ENCODE measurements around the gene GADD45A.
A peak's percentile ranks its signal among the peaks of the same experiment; 100 is the strongest.

Gene GADD45A

DNA sequence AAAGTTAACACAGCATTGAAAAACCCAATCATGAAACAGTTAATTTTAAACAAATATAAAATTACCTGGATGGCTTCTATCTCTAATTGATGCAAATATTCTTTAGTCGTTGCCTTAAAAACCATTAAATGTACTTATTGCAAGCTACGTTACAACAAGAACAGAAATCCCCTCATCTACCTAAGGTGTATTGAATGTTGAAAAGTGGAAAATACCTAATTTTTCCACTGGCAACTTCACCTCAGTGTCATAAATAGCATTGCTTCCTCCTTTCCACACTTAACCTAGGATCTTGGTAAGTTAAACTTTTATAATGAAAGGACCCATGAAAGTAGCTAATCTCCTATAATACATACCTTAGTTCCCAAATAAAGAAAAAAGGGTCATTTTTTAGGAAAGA, 5.4 kb downstream of the GADD45A start:
- peaks cover 12% of the 10 kb centered on the region for H3K4me1 ChIP-seq (ENCODE audit: control insufficient read depth, insufficient read depth, low read length)

DNA sequence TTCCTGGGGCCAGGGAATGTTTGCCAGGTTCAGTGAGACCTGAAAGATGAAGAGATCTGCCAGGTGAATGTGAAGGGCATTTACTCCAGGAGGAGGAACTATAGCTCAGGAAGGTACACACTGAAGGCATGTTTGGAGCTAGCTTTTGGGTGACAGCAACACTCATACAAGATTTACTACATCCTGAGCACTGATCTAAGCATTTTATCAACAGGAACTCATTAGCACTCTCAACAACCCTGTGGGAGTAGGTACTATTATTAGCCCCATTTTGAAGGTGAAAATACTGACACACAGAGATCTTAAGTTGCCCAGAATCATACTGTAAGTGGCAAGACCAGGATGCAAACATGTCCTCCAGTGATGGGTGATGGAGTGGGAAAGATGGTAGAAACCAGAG, 6.7 kb downstream of the GADD45A start:
- Histone ChIP-seq H3K4me1 (ENCODE audit: control insufficient read depth, insufficient read depth, low read length) (peaks cover 12% of the 10 kb centered on the region), H3K9me3 (replicated peaks; ENCODE audit: low read length) (no peaks in the 10 kb centered on the region), H3K4me3 (ENCODE audit: low read length) (no peak overlapping the region), H3K4me2 (ENCODE audit: low read length) (no peak overlapping the region), H3K9ac (ENCODE audit: low read depth, low read length) (no peak overlapping the region), H3K36me3 (ENCODE audit: insufficient read depth, low read length) (peaks cover 26% of the 10 kb centered on the region), H3K27me3 (ENCODE audit: control insufficient read depth, insufficient read depth, low read length) (no peaks in the 10 kb centered on the region)

More for the DNA sequence above, 5.4 kb downstream of the GADD45A start:
- no peak overlapping the region for H3K4me3 ChIP-seq (ENCODE audit: low read length)
- H3K36me3 ChIP-seq (ENCODE audit: insufficient read depth, low read length) = peaks cover 31% of the 10 kb centered on the region
- no peaks in the 10 kb centered on the region for H3K27me3 ChIP-seq (ENCODE audit: control insufficient read depth, insufficient read depth, low read length)
- H3K9ac ChIP-seq (ENCODE audit: low read depth, low read length) = no peak overlapping the region
- H3K9me3 ChIP-seq (replicated peaks; ENCODE audit: low read length) = no peaks in the 10 kb centered on the region
- H3K4me2 ChIP-seq (ENCODE audit: low read length) = no peak overlapping the region

DNA sequence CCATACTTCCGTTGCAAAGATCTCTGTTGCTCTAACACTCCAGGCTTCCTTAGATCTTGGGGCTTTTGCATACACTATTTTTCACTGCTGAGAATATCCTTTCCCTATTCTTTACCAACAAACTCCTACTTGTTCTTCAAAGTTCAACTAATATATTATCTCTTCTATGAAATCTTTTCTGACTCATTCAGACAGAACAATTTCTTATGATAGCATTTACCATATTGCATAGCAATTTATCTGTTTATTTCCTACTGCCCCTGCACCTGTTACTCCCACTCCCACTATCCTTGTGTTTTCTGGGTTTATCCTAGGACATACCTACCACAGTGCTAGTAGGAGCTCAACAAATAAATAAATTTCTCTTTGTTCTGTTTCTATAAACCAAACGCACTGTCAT, 11.0 kb downstream of the GADD45A start:
- Histone ChIP-seq H3K9ac (ENCODE audit: low read depth, low read length) (no peak overlapping the region), H3K4me1 (ENCODE audit: control insufficient read depth, insufficient read depth, low read length) (no peaks in the 10 kb centered on the region)

DNA sequence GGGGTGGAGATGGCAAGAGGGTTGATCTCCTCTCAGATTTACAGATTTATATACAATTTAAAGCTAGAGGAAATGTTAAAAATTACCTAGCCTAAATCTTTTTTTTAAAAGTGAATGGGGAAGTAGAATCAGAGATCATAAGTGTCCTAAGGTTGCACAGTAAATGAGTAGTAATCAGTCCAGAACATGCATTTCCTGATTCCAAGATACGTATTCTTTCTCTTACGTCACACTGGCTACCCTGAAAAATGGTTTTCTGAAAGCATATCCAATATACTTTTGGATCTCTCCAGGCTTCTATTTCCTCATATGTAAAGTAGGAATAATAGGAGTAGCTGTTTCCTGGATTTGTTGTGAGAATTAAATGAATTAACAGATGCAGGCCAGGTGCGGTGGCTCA, 11.7 kb downstream of the GADD45A start:
- Histone ChIP-seq H3K27me3 (ENCODE audit: control insufficient read depth, insufficient read depth, low read length) (no peaks in the 10 kb centered on the region), H3K4me1 (ENCODE audit: control insufficient read depth, insufficient read depth, low read length) (no peaks in the 10 kb centered on the region), H3K36me3 (ENCODE audit: insufficient read depth, low read length) (peaks cover 15% of the 10 kb centered on the region), H3K9me3 (replicated peaks; ENCODE audit: low read length) (no peaks in the 10 kb centered on the region), H3K4me3 (ENCODE audit: low read length) (no peak overlapping the region), H3K4me2 (ENCODE audit: low read length) (no peak overlapping the region), H3K9ac (ENCODE audit: low read depth, low read length) (no peak overlapping the region)

More for the DNA sequence above, 11.0 kb downstream of the GADD45A start:
- Histone ChIP-seq H3K27me3 (ENCODE audit: control insufficient read depth, insufficient read depth, low read length) (no peaks in the 10 kb centered on the region), H3K9me3 (replicated peaks; ENCODE audit: low read length) (no peaks in the 10 kb centered on the region), H3K36me3 (ENCODE audit: insufficient read depth, low read length) (peaks cover 8% of the 10 kb centered on the region), H3K4me2 (ENCODE audit: low read length) (no peak overlapping the region), H3K4me3 (ENCODE audit: low read length) (no peak overlapping the region)

DNA sequence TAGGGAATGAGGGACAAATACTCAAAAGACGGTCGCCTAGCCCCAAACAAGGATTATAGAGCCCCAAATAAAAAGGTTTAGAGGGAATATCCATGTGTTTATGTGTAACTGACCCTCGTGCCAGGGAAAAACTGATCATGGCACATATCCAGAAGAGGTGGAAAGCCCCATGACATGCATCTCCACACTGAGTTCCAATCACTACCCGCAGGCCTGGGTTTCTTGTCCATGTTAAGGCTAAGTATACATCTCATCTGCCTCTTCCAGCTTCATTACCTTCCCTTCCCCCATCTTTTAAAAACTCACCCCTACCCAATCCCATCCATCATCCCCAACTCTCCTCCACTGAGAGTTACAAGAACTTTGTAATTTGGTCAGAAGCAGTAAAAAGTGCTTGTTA, 15.2 kb downstream of the GADD45A start:
- H3K27me3 ChIP-seq (ENCODE audit: control insufficient read depth, insufficient read depth, low read length) = no peaks in the 10 kb centered on the region
- no peak overlapping the region for H3K9ac ChIP-seq (ENCODE audit: low read depth, low read length)
- peaks cover 36% of the 10 kb centered on the region for H3K36me3 ChIP-seq (ENCODE audit: insufficient read depth, low read length)
- H3K4me2 ChIP-seq (ENCODE audit: low read length) = no peak overlapping the region
- peaks cover 2% of the 10 kb centered on the region for H3K4me1 ChIP-seq (ENCODE audit: control insufficient read depth, insufficient read depth, low read length)
- H3K9me3 ChIP-seq (replicated peaks; ENCODE audit: low read length) = no peaks in the 10 kb centered on the region
- no peak overlapping the region for H3K4me3 ChIP-seq (ENCODE audit: low read length)

DNA sequence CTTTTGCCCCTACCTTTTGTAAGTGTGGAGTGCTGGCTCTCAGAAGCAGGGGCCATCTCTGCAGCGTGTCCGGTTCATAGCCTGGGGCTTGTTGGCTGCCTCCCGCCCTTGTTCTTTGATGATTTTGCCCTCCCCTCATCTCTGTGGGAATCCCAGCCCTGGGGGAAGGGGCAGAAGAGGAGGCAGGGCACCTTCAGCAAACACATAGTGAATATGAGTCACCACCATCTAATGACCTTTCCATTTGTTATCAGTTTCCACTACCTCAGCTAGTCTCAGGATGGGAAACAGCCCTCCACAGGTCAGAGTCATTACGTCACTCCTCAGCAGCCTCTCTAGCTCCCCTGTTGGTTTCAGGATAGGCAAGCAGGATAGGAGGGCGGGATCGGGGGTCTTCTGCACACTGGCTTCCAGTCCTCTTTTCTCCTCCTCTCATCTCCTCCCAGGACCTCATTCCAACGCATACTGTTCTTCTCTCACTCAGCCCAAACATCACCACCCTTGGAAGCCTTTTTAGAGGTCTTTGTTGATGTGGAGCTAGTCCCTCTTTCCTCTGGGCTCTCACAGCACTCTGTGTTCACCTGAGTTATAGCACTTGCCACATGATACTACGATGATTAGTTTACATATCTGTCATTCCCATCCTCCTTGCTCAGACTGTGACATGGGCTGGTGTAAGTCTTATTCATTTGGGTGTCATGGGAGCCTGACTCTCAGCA, 15.8 kb downstream of the GADD45A start:
- Histone ChIP-seq H3K9ac (ENCODE audit: low read depth, low read length) (no peak overlapping the region), H3K36me3 (ENCODE audit: insufficient read depth, low read length) (peaks cover 42% of the 10 kb centered on the region), H3K4me1 (ENCODE audit: control insufficient read depth, insufficient read depth, low read length) (peaks cover 2% of the 10 kb centered on the region), H3K4me3 (ENCODE audit: low read length) (no peak overlapping the region), H3K4me2 (ENCODE audit: low read length) (no peak overlapping the region), H3K27me3 (ENCODE audit: control insufficient read depth, insufficient read depth, low read length) (no peaks in the 10 kb centered on the region), H3K9me3 (replicated peaks; ENCODE audit: low read length) (no peaks in the 10 kb centered on the region)

DNA sequence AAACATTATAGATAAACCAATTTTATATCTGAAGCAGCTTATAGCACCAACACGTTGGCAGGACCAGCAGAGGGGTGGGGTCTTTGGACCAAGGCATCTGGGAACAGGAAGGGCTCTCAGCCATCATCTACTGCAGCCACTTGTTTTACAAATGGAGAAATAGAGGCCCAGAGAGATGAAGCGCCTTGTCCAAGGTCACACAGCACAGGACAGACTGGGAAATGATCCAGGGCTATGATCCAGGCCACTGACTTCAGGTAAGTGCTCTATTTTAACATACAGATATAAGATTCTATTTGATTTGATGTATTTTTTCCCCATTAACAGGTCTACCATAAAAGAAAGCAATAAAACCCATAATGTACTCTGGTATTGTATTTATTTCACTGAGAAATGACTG, 16.9 kb downstream of the GADD45A start:
- no peak overlapping the region for H3K4me2 ChIP-seq (ENCODE audit: low read length)
- no peaks in the 10 kb centered on the region for H3K27me3 ChIP-seq (ENCODE audit: control insufficient read depth, insufficient read depth, low read length)
- no peak overlapping the region for H3K4me3 ChIP-seq (ENCODE audit: low read length)
- H3K4me1 ChIP-seq (ENCODE audit: control insufficient read depth, insufficient read depth, low read length) = peaks cover 7% of the 10 kb centered on the region
- peaks cover 48% of the 10 kb centered on the region for H3K36me3 ChIP-seq (ENCODE audit: insufficient read depth, low read length)
- no peaks in the 10 kb centered on the region for H3K9me3 ChIP-seq (replicated peaks; ENCODE audit: low read length)
- H3K9ac ChIP-seq (ENCODE audit: low read depth, low read length) = no peak overlapping the region

DNA sequence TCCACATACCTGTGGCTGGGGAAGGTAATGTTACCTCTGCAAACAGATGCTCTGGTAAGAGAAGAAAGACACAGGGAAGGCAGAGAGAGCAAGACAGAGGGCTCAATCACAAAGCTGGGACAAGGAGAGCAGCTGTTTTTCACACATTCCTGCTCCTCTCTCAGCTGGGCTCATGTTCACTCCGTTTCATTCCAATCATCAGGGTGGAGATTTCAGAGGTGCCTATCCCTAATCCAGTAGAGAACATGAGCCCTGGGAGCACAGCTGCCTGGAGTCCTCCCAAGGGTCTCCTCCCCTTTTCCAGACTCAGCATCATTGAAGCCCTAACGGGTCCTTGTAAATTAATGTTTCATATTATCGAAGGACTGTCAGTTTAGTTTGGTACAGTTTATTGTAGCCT, 19.4 kb downstream of the GADD45A start:
- H3K4me2 ChIP-seq (ENCODE audit: low read length) = no peak overlapping the region
- peaks cover 31% of the 10 kb centered on the region for H3K4me1 ChIP-seq (ENCODE audit: control insufficient read depth, insufficient read depth, low read length)

DNA sequence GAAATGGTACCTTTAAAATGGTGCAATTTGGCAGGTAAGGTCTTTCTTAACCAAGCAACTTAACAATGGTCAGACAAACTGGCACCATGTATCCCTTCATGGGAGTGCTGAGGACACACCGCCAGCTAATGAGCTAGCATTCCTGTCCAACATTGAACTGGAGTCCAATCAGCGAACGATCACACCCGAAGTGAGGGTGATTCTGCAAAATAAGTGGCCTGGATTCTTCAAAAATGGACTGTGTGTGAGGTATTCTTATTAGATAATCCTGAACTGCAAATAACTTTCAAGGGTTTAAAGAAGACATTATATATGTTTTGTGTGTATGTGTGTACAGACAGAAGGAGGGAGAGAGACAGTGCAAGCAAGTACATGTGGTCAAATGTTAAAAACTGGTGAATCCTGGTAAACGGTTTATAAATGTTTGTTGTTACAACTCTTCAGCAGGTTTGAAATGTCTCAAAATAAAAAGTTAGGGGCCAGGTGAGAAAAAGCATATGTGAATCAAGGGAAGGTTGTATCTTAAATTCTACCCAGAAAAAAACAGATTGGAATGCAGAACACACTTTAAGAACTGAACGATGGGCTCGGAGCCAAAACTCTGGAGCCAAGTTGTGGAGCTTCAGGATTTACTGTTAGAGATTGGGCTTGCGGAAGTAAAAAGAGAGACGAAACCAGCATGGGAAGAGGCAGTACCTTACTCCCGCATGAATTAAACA, 20.9 kb downstream of the GADD45A start:
- no peak overlapping the region for H3K9ac ChIP-seq (ENCODE audit: low read depth, low read length)
- H3K4me3 ChIP-seq (ENCODE audit: low read length) = no peak overlapping the region
- H3K4me2 ChIP-seq (ENCODE audit: low read length) = no peak overlapping the region
- H3K4me1 ChIP-seq (ENCODE audit: control insufficient read depth, insufficient read depth, low read length) = peaks cover 42% of the 10 kb centered on the region
- no peaks in the 10 kb centered on the region for H3K27me3 ChIP-seq (ENCODE audit: control insufficient read depth, insufficient read depth, low read length)
- peaks cover 47% of the 10 kb centered on the region for H3K36me3 ChIP-seq (ENCODE audit: insufficient read depth, low read length)
- H3K9me3 ChIP-seq (replicated peaks; ENCODE audit: low read length) = no peaks in the 10 kb centered on the region

More for the DNA sequence above, 19.4 kb downstream of the GADD45A start:
- Histone ChIP-seq H3K9me3 (replicated peaks; ENCODE audit: low read length) (no peaks in the 10 kb centered on the region), H3K36me3 (ENCODE audit: insufficient read depth, low read length) (peaks cover 54% of the 10 kb centered on the region), H3K27me3 (ENCODE audit: control insufficient read depth, insufficient read depth, low read length) (no peaks in the 10 kb centered on the region), H3K9ac (ENCODE audit: low read depth, low read length) (no peak overlapping the region), H3K4me3 (ENCODE audit: low read length) (no peak overlapping the region)

DNA sequence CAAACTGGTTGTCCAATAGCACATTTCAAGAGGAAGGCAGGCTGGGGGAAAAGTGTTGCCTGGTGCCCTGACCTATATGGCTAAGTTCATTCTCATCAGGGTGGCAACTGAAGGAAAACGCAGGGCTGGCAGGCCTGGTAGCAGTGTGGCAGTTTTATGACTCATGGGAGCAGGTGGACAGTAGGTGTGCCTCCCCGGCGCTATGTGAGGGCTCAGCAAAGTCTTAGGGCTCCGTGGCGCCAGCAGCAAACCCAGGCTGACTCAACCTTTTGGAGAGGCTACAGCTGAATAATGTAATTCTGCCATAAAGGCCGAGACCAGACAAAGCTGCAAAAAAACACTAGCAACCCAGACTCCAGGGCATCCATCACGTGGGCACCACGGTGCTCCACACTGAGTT, 23.6 kb downstream of the GADD45A start:
- Histone ChIP-seq H3K4me2 (ENCODE audit: low read length) (peak overlapping the region; percentile 3), H3K9me3 (replicated peaks; ENCODE audit: low read length) (no peaks in the 10 kb centered on the region), H3K4me1 (ENCODE audit: control insufficient read depth, insufficient read depth, low read length) (peaks cover 67% of the 10 kb centered on the region), H3K4me3 (ENCODE audit: low read length) (no peak overlapping the region), H3K36me3 (ENCODE audit: insufficient read depth, low read length) (peaks cover 34% of the 10 kb centered on the region), H3K9ac (ENCODE audit: low read depth, low read length) (no peak overlapping the region), H3K27me3 (ENCODE audit: control insufficient read depth, insufficient read depth, low read length) (no peaks in the 10 kb centered on the region)

DNA sequence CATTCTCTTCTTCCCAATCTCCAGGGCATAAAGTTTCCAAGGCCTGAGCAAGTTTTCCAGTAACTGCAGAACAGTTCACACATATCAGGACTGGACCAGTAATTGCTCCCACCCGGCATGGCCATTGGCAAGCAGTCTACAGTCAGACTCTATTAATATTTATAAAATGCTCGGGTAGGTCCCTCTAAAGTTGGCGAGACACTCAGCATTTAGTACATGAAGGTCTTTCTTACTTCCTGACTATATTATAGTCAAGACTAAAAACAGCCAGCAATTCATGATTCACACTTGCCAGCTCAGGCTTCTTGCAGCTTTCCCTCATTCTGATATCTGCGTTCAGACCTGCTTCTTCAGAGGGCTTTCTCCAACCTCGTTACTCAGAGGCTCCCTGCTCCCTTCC, 25.4 kb downstream of the GADD45A start:
- peaks cover 75% of the 10 kb centered on the region for H3K4me1 ChIP-seq (ENCODE audit: control insufficient read depth, insufficient read depth, low read length)
- H3K27me3 ChIP-seq (ENCODE audit: control insufficient read depth, insufficient read depth, low read length) = no peaks in the 10 kb centered on the region
- peak overlapping the region; percentile 36 for H3K4me2 ChIP-seq (ENCODE audit: low read length)
- no peak overlapping the region for H3K4me3 ChIP-seq (ENCODE audit: low read length)
- H3K9me3 ChIP-seq (replicated peaks; ENCODE audit: low read length) = no peaks in the 10 kb centered on the region
- H3K36me3 ChIP-seq (ENCODE audit: insufficient read depth, low read length) = peaks cover 16% of the 10 kb centered on the region
- H3K9ac ChIP-seq (ENCODE audit: low read depth, low read length) = peak overlapping the region; percentile 19

Data from skeletal muscle satellite cell (primary cell).